SK-N-SH (cell line): ENCODE results near the gene STAB1. TPM values are rescaled to one million over a fixed set of nuclear protein-coding genes. Genes with fewer than 3 reads are reported as not detected.

ENCODE experiments used
- CTCF ChIA-PET: fragments of 300-600, 350-600 bp; formaldehyde crosslinking; extraction: SDS; loops from one replicate; lab custom pipeline; 2021; lab: Yijun Ruan, JAX
- POLR2A ChIA-PET: fragments of 350-600 bp; sonication (Branson Sonifier 250); formaldehyde crosslinking; extraction: SDS; loops from one replicate; lab custom pipeline; 2020; ENCODE audit warnings: antibody characterized with exemption, inconsistent platforms; lab: Yijun Ruan, JAX
- DNase-seq: peaks from one replicate; pipeline ENCODE4 v3.0.0; 2012
- H2AFZ ChIP-seq: fragments of 200-600 bp; sonication (generic); 2 replicates; pipeline ENCODE4 v1.8.1; 2016; ENCODE audit warnings: antibody characterized with exemption, mild to moderate bottlenecking, low read depth
- H3F3A ChIP-seq: fragments of 200-600 bp; sonication (generic); replicated peaks from 2 replicates; pipeline ENCODE3; 2016; ENCODE audit warnings: antibody characterized with exemption, mild to moderate bottlenecking; ENCODE audit not compliant: insufficient read depth
- H3K27ac ChIP-seq, 2 experiments: fragments of 200-500 bp in 1 of 2; fragments of 200-600 bp in 1 of 2; sonication (Bioruptor generic) in 1 of 2; sonication (generic), shearing (Covaris generic) in 1 of 2; 2 replicates each; pipeline versions ENCODE4 v1.5.1 to v1.6.1; 2014 to 2016; ENCODE audit warnings: low read depth in 2 of 2, inconsistent platforms in 1 of 2, low read length in 1 of 2, mild to moderate bottlenecking in 1 of 2, mixed read lengths in 1 of 2
- H3K27me3 ChIP-seq: fragments of 200-600 bp; sonication (generic), shearing (Covaris generic); 2 replicates; pipeline ENCODE4 v1.6.1; 2016; ENCODE audit warnings: mixed run types; ENCODE audit not compliant: insufficient read depth
- H3K36me3 ChIP-seq, 2 experiments: fragments of 200-500 bp in 1 of 2; fragments of 200-600 bp in 1 of 2; sonication (Bioruptor generic) in 1 of 2; sonication (generic) in 1 of 2; replicated peaks in 1 of 2; 2 replicates each; pipeline versions ENCODE3 to v1.5.1; 2014 to 2016; ENCODE audit warnings: low read length in 1 of 2, mild to moderate bottlenecking in 1 of 2; ENCODE audit not compliant: insufficient read depth in 2 of 2, control insufficient read depth in 1 of 2
- H3K4me1 ChIP-seq, 2 experiments: fragments of 200-500 bp in 1 of 2; fragments of 200-600 bp in 1 of 2; sonication (Bioruptor generic) in 1 of 2; sonication (generic), shearing (Covaris generic) in 1 of 2; 2 replicates each; pipeline versions ENCODE4 v1.5.1 to v1.6.1; 2014 to 2016; ENCODE audit warnings: low read depth in 1 of 2, low read length in 1 of 2, mixed run types in 1 of 2; ENCODE audit not compliant: insufficient read depth in 2 of 2, control insufficient read depth in 1 of 2
- H3K4me2 ChIP-seq: fragments of 200-600 bp; sonication (generic), shearing (Covaris generic); 2 replicates; pipeline ENCODE4 v1.6.1; 2017; ENCODE audit warnings: mixed run types
- H3K4me3 ChIP-seq, 2 experiments: fragments of 200-500 bp in 1 of 2; fragments of 200-600 bp in 1 of 2; sonication (Bioruptor generic) in 1 of 2; sonication (generic), shearing (Covaris generic) in 1 of 2; 2 replicates each; pipeline versions ENCODE4 v1.5.1 to v1.8.1; 2014 to 2016; ENCODE audit warnings: low read depth in 2 of 2, inconsistent platforms in 1 of 2, low read length in 1 of 2, mild to moderate bottlenecking in 1 of 2, mixed read lengths in 1 of 2, moderate library complexity in 1 of 2
- H3K79me2 ChIP-seq: fragments of 200-600 bp; sonication (generic); 2 replicates; pipeline ENCODE4 v1.8.1; 2017; ENCODE audit warnings: mild to moderate bottlenecking; ENCODE audit not compliant: insufficient read depth
- H3K9ac ChIP-seq: fragments of 200-600 bp; sonication (generic); 2 replicates; pipeline ENCODE4 v1.6.1; 2017; ENCODE audit warnings: mixed run types
- H3K9me2 ChIP-seq: fragments of 200-600 bp; sonication (generic); 2 replicates; pipeline ENCODE4 v1.6.1; 2017; ENCODE audit warnings: mixed run types
- H3K9me3 ChIP-seq: fragments of 200-600 bp; sonication (generic); 2 replicates; pipeline ENCODE4 v1.6.1; 2017; ENCODE audit warnings: mixed run types, mild to moderate bottlenecking, moderate library complexity
- H4K20me1 ChIP-seq: fragments of 200-600 bp; sonication (generic); 2 replicates; pipeline ENCODE4 v1.6.1; 2017; ENCODE audit warnings: mild to moderate bottlenecking, mixed run types; ENCODE audit not compliant: insufficient read depth
- CHD2 ChIP-seq: fragments of 150-350 bp; IDR thresholded peaks from 2 replicates; pipeline ENCODE4 v1.6.1; 2018; ENCODE audit warnings: low read length; ENCODE audit not compliant: partially characterized antibody
- EZH2phosphoT487 ChIP-seq: fragments of 200-600 bp; sonication (generic); IDR thresholded peaks from 2 replicates; pipeline ENCODE4 v1.6.1; 2017; ENCODE audit warnings: low read depth, mixed run types, mild to moderate bottlenecking, antibody characterized with exemption, moderate library complexity, borderline replicate concordance
- GABPA ChIP-seq: IDR thresholded peaks from 2 replicates; pipeline ENCODE4 v1.4.0; 2012; ENCODE audit warnings: low read depth, mild to moderate bottlenecking
- JUND ChIP-seq: IDR thresholded peaks from 2 replicates; pipeline ENCODE4 v1.4.0; 2012
- NFIC ChIP-seq: IDR thresholded peaks from 2 replicates; pipeline ENCODE4 v1.4.0; 2012; ENCODE audit warnings: borderline replicate concordance
- NRF1 ChIP-seq: IDR thresholded peaks from 2 replicates; pipeline ENCODE4 v1.6.1; 2012; ENCODE audit warnings: low read depth, mild to moderate bottlenecking, low read length
- POLR2AphosphoS5 ChIP-seq: IDR thresholded peaks from 2 replicates; pipeline ENCODE4 v1.6.1; 2012; ENCODE audit warnings: low read depth, low read length
- TAF1 ChIP-seq: IDR thresholded peaks from 2 replicates; pipeline ENCODE4 v1.6.1; 2012; ENCODE audit warnings: low read depth, mild to moderate bottlenecking, low read length, moderate library complexity, borderline replicate concordance
- TCF12 ChIP-seq: IDR thresholded peaks from 2 replicates; pipeline ENCODE4 v1.4.0; 2012
- TEAD4 ChIP-seq: IDR thresholded peaks from 2 replicates; pipeline ENCODE4 v1.4.0; 2012; ENCODE audit warnings: mild to moderate bottlenecking, borderline replicate concordance; ENCODE audit not compliant: insufficient read depth
- YY1 ChIP-seq: IDR thresholded peaks from 2 replicates; pipeline ENCODE4 v1.4.0; 2012; ENCODE audit warnings: low read depth, mild to moderate bottlenecking
- WGBS: methylation state at CpG from one replicate; pipeline ENCODE4 v1.1.6; 2017; ENCODE audit warnings: low lambda C conversion rate; 5-methylcytosine and 5-hydroxymethylcytosine counted together
- polyA plus RNA-seq, 3 experiments: library from polyadenylated mRNA; depleted of rRNA; stranded (reverse); fragments of >200 nt; gene quantifications; 2 replicates each; pipeline ENCODE4 v1.2.3, GENCODE V29; 2012
- TF ChIP-seq, protein P1 (sequence below): fragments of 150-350 bp; IDR thresholded peaks from 2 replicates; pipeline ENCODE4 v1.6.1; 2017; ENCODE audit warnings: antibody characterized with exemption, low read length, low read depth, borderline replicate concordance
- TF ChIP-seq, protein P2 (sequence below): IDR thresholded peaks from 2 replicates; pipeline ENCODE4 v1.6.1; 2012; ENCODE audit warnings: mild to moderate bottlenecking, low read depth, low read length, moderate library complexity
- TF ChIP-seq, protein P3 (sequence below): fragments of 200-600 bp; sonication (generic); IDR thresholded peaks from 2 replicates; pipeline ENCODE4 v1.6.1; 2017; ENCODE audit warnings: antibody characterized with exemption, mild to moderate bottlenecking, moderate library complexity
- TF ChIP-seq, protein P4 (sequence below): IDR thresholded peaks from 2 replicates; pipeline ENCODE4 v1.4.0; 2012; ENCODE audit warnings: low read depth, borderline replicate concordance
- TF ChIP-seq, protein P5 (sequence below): fragments of 150-350 bp; IDR thresholded peaks from 2 replicates; pipeline ENCODE4 v1.6.1; 2016; ENCODE audit warnings: mild to moderate bottlenecking, low read depth, low read length

STAB1 gene
- polyA plus RNA-seq, 1 of the 3 experiments (the other 2 are of a cell fraction) = 0.05 TPM

DNA sequence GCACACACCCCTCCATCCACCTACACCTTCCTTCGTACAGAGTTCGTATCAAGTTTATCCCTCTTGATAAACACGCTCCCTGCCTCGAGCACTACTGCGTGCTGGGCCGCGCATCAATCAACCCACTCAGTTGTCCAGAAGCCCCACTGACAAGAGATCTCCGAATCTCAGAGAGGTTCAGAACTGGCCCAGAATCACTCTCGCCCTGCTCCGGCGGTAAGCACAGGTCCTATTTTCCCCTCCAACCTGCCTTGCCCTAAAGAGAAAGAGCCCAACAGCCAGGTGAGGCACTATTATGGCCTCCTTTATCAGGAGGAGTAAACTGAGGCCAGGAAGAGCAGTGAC, 40.2 kb upstream of the STAB1 start:
- Histone ChIP-seq H3K4me3 (peak overlapping the region; percentile 89), H3K36me3 (peaks cover 23 to 24% of the 10 kb centered on the region in 2 experiments), H3K9me2 (no peaks in the 10 kb centered on the region), H3K27ac (peak overlapping the region; percentile 10 to 29; a peak in 2 of 4 replicates), H3F3A (peaks cover 4% of the 10 kb centered on the region), H2AFZ (peak overlapping the region; percentile 82), H3K27me3 (no peaks in the 10 kb centered on the region), H3K4me1 (peaks cover 8 to 29% of the 10 kb centered on the region in 2 experiments), H3K9me3 (no peaks in the 10 kb centered on the region), H4K20me1 (peaks cover 6% of the 10 kb centered on the region), H3K4me2 (peak overlapping the region; percentile 99), H3K79me2 (peaks cover 46% of the 10 kb centered on the region), H3K9ac (peak overlapping the region; percentile 15; the same call in 1 of the 2 replicates)
- POLR2A ChIA-PET = no interaction called here
- CTCF ChIA-PET = interaction anchor here (0.6 to 16.5 kb wide), 4 partner anchors 18 to 99 kb away, joined by 3 to 578 read pairs (median 4); no protein-coding TSS in a partner anchor
- TF ChIP-seq TCF12 (no peak), GABPA (no peak), JUND (no peak), EZH2phosphoT487 (no peak), YY1 (no peak), CHD2 (no peak), NRF1 (no peak), NFIC (no peak), TEAD4 (no peak), POLR2AphosphoS5 (no peak), TAF1 (no peak)
- TF ChIP-seq, protein P1, sequence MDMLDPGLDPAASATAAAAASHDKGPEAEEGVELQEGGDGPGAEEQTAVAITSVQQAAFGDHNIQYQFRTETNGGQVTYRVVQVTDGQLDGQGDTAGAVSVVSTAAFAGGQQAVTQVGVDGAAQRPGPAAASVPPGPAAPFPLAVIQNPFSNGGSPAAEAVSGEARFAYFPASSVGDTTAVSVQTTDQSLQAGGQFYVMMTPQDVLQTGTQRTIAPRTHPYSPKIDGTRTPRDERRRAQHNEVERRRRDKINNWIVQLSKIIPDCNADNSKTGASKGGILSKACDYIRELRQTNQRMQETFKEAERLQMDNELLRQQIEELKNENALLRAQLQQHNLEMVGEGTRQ = no peak
- TF ChIP-seq, protein P2, sequence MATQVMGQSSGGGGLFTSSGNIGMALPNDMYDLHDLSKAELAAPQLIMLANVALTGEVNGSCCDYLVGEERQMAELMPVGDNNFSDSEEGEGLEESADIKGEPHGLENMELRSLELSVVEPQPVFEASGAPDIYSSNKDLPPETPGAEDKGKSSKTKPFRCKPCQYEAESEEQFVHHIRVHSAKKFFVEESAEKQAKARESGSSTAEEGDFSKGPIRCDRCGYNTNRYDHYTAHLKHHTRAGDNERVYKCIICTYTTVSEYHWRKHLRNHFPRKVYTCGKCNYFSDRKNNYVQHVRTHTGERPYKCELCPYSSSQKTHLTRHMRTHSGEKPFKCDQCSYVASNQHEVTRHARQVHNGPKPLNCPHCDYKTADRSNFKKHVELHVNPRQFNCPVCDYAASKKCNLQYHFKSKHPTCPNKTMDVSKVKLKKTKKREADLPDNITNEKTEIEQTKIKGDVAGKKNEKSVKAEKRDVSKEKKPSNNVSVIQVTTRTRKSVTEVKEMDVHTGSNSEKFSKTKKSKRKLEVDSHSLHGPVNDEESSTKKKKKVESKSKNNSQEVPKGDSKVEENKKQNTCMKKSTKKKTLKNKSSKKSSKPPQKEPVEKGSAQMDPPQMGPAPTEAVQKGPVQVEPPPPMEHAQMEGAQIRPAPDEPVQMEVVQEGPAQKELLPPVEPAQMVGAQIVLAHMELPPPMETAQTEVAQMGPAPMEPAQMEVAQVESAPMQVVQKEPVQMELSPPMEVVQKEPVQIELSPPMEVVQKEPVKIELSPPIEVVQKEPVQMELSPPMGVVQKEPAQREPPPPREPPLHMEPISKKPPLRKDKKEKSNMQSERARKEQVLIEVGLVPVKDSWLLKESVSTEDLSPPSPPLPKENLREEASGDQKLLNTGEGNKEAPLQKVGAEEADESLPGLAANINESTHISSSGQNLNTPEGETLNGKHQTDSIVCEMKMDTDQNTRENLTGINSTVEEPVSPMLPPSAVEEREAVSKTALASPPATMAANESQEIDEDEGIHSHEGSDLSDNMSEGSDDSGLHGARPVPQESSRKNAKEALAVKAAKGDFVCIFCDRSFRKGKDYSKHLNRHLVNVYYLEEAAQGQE = no peak
- TF ChIP-seq, protein P3, sequence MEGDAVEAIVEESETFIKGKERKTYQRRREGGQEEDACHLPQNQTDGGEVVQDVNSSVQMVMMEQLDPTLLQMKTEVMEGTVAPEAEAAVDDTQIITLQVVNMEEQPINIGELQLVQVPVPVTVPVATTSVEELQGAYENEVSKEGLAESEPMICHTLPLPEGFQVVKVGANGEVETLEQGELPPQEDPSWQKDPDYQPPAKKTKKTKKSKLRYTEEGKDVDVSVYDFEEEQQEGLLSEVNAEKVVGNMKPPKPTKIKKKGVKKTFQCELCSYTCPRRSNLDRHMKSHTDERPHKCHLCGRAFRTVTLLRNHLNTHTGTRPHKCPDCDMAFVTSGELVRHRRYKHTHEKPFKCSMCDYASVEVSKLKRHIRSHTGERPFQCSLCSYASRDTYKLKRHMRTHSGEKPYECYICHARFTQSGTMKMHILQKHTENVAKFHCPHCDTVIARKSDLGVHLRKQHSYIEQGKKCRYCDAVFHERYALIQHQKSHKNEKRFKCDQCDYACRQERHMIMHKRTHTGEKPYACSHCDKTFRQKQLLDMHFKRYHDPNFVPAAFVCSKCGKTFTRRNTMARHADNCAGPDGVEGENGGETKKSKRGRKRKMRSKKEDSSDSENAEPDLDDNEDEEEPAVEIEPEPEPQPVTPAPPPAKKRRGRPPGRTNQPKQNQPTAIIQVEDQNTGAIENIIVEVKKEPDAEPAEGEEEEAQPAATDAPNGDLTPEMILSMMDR = no peak
- TF ChIP-seq, protein P4, sequence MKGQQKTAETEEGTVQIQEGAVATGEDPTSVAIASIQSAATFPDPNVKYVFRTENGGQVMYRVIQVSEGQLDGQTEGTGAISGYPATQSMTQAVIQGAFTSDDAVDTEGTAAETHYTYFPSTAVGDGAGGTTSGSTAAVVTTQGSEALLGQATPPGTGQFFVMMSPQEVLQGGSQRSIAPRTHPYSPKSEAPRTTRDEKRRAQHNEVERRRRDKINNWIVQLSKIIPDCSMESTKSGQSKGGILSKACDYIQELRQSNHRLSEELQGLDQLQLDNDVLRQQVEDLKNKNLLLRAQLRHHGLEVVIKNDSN = no peak
- TF ChIP-seq, protein P5, sequence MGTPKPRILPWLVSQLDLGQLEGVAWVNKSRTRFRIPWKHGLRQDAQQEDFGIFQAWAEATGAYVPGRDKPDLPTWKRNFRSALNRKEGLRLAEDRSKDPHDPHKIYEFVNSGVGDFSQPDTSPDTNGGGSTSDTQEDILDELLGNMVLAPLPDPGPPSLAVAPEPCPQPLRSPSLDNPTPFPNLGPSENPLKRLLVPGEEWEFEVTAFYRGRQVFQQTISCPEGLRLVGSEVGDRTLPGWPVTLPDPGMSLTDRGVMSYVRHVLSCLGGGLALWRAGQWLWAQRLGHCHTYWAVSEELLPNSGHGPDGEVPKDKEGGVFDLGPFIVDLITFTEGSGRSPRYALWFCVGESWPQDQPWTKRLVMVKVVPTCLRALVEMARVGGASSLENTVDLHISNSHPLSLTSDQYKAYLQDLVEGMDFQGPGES = no peak
- 61% methylated on average over 11 of the region's 11 CpGs for WGBS
- no peak for DNase-seq
